Keratinocyte (primary cell): ENCODE data around the gene PRKCZ.

ENCODE experiments used
- CTCF ChIP-seq, 3 experiments: IDR thresholded peaks in 1 of 3; conservative IDR thresholded peaks in 1 of 3; optimal IDR thresholded peaks in 1 of 3; 2 replicates in 2 of 3; 3 replicates in 1 of 3; pipeline versions ENCODE3 to v1.5.1; 2011; ENCODE audit warnings: low read length in 3 of 3, mild to moderate bottlenecking in 3 of 3, moderate library complexity in 2 of 3, control low read depth in 1 of 3, inconsistent platforms in 1 of 3; ENCODE audit not compliant: insufficient read depth in 2 of 3; ENCODE audit errors: extremely low read depth in 1 of 3
- EZH2 ChIP-seq: IDR thresholded peaks from one replicate; pipeline ENCODE4 v1.6.1; 2012; ENCODE audit warnings: inconsistent platforms, mild to moderate bottlenecking, low read length, moderate library complexity

GRCh38 chr1:2001773-2002411 is 48.3 kb upstream of the PRKCZ start:
- no peak for TF ChIP-seq CTCF (optimal IDR thresholded peaks at IDR 0.05 in 1 of 3, IDR thresholded peaks at IDR 0.05 in 1 of 3, conservative IDR thresholded peaks at IDR 0.05 in 1 of 3; ENCODE audit: extremely low read depth in 1 of 3, insufficient read depth in 2 of 3, low read length in 3 of 3)
- TF ChIP-seq EZH2: no peak
